ENCODE data around the gene MTMR11. TPM values are rescaled to one million over a fixed set of nuclear protein-coding genes. Genes with fewer than 3 reads are reported as not detected.
A peak's percentile ranks its signal among the peaks of the same experiment; 100 is the strongest.

MTMR11 gene
- total and polyA plus RNA-seq, 2 experiments from 2014 or later = 2.4 to 3.6 TPM

DNA sequence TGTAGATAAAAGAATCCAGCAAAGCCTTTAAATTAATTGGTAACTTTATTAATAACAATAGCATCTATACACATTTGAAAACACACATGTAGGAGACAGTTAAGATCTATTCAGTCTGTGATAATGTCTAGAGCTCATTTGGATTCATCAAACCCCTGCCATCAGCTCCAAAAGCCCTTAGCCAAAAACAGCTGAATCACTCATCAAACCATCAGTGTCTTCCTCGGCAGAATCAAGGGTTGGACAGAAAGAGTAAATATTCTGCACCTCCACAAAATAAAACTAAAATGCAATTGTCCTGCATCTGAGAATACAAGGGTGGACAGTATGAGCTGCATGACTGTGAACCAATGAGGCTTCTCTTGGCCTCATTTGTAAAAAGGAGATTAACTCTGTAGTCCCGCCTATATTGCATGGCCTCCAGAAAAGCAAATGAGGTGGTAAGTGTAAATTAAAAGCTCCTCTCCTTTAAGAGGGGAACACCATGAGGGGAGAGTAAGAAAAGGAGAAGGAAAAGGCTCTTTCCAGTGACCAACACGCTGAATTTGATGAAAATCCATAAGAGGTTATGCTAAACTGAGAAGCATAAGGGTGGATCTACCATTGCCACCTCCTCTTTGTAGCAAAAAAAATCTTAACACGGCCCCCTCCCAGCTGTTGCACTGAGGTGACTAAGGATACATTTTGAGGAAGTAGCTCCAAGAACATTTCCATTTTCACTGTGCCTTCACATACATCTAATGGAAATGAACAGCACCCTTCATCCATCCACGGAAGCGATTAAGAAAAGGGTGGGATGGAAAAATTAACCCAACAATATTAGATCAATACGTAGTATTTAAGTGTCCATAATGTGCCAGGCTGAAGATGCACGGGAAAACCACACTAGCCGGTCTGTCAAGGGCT lies 52.0 kb downstream of the MTMR11 start:
- no peak for TF ChIP-seq ZNF462 (CRISPR knock-in tag; IDR thresholded peaks at IDR 0.05)
- no peak for TF ChIP-seq NANOG (IDR thresholded peaks at IDR 0.05; ENCODE audit: borderline replicate concordance)
- TF ChIP-seq CREB1 (CRISPR knock-in tag; IDR thresholded peaks at IDR 0.05; ENCODE audit: low read depth) = no peak
- TF ChIP-seq REST (IDR thresholded peaks at IDR 0.05; ENCODE audit: unreplicated experiment) = no peak
- no peak for TF ChIP-seq ETS1 (IDR thresholded peaks at IDR 0.05)
- TF ChIP-seq CTCF (conservative IDR thresholded peaks at IDR 0.05; ENCODE audit: low read depth in 2 of 2) = no peak
- no peak for TF ChIP-seq EZH2 (IDR thresholded peaks at IDR 0.05; ENCODE audit: low read depth, unreplicated experiment)
- TF ChIP-seq POLR2AphosphoS5 (IDR thresholded peaks at IDR 0.05; ENCODE audit: low read depth) = no peak

More for the DNA sequence above, 52.0 kb downstream of the MTMR11 start:
- H3K27me3 ChIP-seq (ENCODE audit: insufficient read depth) = no peaks in the 10 kb centered on the region
- DNase-seq (ENCODE audit: low spot score) = peak; percentile 35
- H3F3A ChIP-seq (replicated peaks; ENCODE audit: low read depth) = peaks cover 12% of the 10 kb centered on the region; the same call in 1 of the 2 replicates
- no peak overlapping the region for H3K4me3 Mint-ChIP-seq
- H2AFZ ChIP-seq = no peak overlapping the region
- no peaks in the 10 kb centered on the region for H3K36me3 Mint-ChIP-seq (ENCODE audit: low read depth)
- peaks cover 2% of the 10 kb centered on the region for H3K27me3 Mint-ChIP-seq (ENCODE audit: insufficient read depth, low read depth, poor library complexity)
- peak overlapping the region; percentile 99 for H3K27ac ChIP-seq (ENCODE audit: low read depth)
- H3K36me3 ChIP-seq (ENCODE audit: insufficient read depth) = no peaks in the 10 kb centered on the region
- H3K4me3 ChIP-seq = peak overlapping the region; percentile 87
- H3K4me1 ChIP-seq (ENCODE audit: insufficient read depth) = peaks cover 3% of the 10 kb centered on the region; the same call in 1 of the 2 replicates
- peak overlapping the region; percentile 80 for H3K4me2 ChIP-seq
- no peaks in the 10 kb centered on the region for H4K20me1 ChIP-seq (replicated peaks; ENCODE audit: insufficient read depth)
- ATAC-seq = peak; percentile 1; the same call in 1 of the 3 replicates
- no peak overlapping the region for H3K27ac Mint-ChIP-seq
- H3K9me2 ChIP-seq (ENCODE audit: insufficient read depth) = no peaks in the 10 kb centered on the region
- H3K9me3 Mint-ChIP-seq = no peaks in the 10 kb centered on the region
- H3K79me2 ChIP-seq (replicated peaks; ENCODE audit: insufficient read depth) = 0 out of 2 replicates have a peak, but pooled peaks cover 7% of the 10 kb centered on the region
- peaks cover 5% of the 10 kb centered on the region; the same call in 2 of the 3 replicates for H3K4me1 Mint-ChIP-seq

Data from GM23338 (cell line).